ENCODE measurements around the gene ADTRP.

ADTRP gene

DNA sequence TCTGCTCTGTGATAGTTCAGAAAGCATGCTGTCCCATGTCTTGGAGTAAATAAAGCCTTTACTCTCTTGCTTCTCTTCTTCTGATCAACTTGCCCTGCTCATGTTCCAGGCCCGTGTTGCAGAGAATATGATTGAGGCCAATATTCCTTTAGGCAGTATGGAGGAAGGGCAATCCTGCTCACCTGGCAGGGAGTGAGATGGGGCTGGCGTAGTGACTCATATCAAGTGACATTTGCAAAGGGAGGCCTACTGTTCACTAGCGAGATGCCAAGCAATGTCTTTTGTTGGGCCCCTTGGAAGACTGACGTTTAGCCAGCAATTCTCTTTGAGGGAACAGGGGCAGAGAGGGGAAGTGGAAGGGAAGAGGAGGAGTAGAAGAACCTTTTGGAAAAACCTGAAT is 19.7 kb downstream of the ADTRP start:
- in situ Hi-C loops (cut with MboI; ENCODE audit: low sequenced_read_pairs), result no loop called here

DNA sequence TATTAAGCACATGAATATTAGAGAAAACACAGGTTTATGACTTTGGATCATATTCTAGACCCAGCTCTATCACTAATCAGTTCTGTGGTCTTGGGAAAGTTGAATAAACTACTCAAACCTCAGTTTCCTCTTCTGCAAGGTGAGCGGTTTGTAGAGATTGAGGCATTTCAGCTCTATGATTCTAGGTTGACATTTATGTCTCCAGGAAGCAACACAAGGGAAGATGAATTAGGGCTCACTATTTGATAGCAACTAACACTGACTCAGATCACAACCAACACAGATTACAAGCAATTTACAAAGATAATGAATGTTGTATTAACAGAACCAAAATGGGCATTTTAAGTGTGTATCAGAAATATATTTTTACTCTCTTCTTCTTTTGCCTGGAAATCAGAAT is 21.9 kb downstream of the ADTRP start:
- in situ Hi-C loops (cut with MboI; ENCODE audit: low sequenced_read_pairs), result no loop called here

DNA sequence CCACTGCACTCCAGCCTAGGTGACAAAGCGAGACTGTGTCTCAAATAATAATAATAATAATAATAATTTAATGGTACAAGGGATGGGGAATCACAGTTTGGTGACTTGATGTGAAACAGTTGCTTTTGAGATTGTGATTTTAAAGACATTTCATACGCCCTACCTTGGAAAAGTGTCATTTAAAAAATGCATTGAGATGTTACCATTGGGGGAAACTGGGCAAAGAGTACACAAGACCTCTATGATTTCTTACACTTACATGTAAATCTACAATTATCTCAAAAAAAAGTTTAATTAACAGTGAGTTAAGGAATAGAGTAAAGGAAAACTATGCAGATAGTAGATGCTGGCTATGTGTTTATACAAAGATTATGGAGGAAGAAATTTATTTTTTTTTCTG is 22.3 kb downstream of the ADTRP start:
- in situ Hi-C loops (cut with MboI; ENCODE audit: low sequenced_read_pairs), result no loop called here

DNA sequence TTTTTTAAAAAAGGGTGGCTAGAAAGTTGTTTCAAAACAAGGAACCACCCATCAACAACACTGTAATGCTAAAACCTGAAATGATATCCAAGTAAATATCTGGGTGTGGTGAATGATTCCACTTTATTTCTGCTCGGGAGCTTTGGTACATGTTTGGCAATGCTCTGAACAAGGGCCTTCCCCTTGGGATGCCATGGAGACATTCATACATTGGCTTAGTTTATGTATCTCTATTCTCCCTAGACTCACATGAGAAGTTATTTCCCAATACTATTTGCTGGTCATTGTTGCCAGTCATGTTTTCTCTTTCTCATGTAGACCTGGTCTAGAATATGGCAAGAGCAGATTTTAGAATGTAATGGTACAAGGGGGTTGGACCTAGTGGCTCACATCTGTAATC is 22.9 kb downstream of the ADTRP start:
- in situ Hi-C loops (cut with MboI; ENCODE audit: low sequenced_read_pairs), result no loop called here

DNA sequence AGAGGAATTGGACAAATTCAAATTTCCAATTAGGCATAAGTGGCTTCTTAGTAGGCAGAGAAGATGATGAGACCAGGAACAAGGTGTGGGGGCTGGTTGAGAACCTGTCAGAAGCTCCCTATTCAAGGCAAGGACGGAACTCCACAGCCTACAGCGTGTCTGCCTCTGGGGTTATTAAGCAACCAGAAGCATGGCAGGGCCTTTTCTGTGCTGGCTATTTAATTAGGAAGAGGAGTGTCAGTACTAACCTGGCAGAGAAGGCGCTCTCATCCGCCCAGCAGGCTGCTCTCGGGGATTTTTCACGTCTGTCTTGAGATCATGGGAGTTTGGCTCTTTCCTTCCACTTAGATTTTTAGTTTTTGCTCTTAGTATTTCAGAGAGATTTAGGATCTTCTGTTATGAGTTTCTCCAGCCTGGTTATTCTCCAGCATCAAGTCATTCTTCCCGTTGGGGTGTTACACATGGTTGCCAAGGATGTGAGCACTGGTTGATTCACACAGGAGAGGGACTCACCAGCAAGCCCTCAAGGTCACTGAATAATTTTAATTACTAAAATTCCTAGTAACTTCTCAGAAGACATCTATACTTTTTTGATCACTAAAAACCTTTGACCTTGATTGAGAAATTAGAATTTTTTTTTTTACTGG is 23.9 kb downstream of the ADTRP start:
- in situ Hi-C loops (cut with MboI; ENCODE audit: low sequenced_read_pairs), result no loop called here

DNA sequence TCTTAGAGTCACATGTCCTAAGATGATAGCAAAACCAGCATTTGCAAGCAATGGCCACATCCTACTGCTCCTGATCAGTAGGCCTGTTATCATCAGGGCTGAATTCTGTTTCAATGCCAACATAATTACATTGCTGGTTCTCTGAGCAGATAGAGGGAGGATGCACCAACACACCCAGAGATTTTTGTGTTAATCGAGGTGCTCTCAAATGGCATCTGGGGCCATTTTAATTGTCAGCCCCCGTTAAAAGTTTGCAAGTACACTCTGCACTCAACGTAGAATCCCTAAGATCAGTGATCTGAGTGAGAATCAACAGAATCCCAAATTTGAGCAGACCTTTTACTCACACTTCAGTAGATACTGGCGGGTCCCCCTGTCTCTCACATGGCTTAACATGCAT is 24.8 kb downstream of the ADTRP start:
- in situ Hi-C loops (cut with MboI; ENCODE audit: low sequenced_read_pairs), result no loop called here

DNA sequence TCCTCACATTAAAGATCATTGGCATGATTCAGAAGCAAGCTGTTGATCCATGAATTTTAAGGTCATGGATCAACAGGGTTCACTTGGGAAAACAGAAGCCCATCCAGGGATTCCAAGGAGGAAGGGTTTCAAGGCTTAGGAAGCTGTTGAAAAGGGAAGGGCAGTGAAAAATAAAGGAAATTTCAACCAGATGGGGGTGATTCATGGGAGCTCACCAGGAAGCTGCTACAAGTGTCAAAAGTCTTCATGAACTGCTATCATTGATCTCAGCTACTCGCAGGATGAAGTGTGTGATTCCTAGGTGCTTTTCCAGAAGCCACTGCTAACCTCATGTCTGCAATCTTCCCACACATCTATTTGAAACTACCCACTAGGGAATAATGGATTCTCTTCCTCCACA is 26.2 kb downstream of the ADTRP start:
- in situ Hi-C loops (cut with MboI; ENCODE audit: low sequenced_read_pairs), result no loop called here

DNA sequence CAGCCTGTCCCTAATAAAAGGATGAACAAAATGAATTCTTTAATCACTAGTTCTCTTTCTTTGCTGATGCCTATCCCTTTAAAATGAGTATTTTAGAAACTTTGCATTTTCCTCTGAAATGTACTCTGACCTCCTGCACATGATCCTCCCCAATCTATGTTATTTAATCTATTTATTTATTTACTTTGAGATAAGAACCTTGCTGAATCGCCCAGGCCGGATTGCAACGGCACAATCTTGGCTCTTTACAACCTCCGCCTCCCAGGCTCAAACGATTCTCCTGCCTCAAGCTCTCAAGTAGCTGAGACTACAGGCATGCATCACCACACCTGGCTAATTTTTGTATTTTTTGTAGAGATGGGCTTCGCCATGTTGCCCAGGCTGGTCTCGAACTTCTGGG is 27.9 kb downstream of the ADTRP start:
- in situ Hi-C loops (cut with MboI; ENCODE audit: low sequenced_read_pairs), result no loop called here

DNA sequence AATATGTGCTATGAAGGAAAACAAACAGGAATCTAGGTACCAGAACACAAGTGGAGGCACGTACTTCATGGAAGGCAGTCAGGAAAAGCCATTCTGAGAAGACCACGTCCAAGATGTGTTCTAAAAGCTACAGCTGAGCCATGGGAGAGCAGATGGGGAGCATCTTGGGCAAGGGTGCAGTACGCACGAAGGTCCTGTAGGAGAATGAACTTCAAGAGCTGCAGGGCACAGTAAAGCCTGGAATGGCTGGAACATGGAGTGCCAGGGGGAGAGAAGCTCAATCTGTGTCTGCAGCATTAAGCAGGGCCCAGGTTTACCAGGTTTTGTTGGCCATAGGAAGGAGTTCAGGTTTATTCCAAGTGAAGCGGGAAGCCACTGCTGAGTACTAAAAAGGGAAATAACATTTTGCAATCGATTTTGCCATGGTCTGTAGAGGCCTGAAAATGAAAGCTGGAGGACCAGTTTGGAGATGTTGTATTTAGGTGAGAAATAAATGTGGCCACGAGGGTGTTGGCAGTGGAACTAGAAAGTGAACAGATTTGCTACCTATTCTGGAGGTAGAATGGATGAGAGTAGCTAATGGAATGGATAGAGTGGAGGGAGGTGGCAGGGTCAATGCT is 29.9 kb downstream of the ADTRP start:
- in situ Hi-C loops (cut with MboI; ENCODE audit: low sequenced_read_pairs), result no loop called here

DNA sequence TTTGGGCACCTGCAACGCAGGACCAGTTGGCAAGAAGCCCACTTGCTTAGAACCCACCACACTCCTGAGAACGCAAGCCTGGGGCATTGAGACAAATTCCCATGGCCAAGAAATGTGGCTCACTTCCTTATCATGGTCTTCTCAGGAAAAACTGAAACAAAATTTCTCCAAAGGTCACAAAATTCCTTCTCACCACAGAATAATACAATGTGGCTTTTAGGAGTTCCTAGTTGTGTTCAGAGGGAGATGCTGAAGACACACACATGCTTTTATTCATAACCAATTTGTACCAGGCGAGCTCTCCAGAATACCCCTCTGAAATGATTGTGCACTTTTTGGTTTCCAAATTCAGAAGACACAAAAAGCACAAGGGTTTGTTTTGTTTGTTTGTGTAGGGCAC is 31.6 kb downstream of the ADTRP start:
- in situ Hi-C loops (cut with MboI; ENCODE audit: low sequenced_read_pairs), result no loop called here

DNA sequence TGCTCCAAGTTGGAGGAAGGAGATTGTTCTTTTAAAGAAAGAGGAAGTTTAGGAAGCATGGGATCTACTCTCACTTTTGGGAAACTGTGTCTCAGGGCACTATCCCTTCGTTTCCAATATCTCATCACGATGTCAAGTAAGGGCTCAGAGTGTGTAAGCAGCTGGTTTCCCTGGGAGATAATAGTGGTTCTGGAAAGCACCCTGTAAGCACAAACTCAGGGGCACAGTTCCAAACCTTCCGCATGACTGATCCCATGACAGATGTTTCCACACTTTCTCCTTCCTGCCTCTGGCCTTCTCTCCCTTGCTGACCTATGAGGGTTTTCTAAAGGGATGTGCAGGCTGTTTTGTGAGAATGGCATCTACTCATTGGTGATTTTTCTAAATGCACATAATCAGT is 33.9 kb downstream of the ADTRP start:
- in situ Hi-C loops (cut with MboI; ENCODE audit: low sequenced_read_pairs), result no loop called here

DNA sequence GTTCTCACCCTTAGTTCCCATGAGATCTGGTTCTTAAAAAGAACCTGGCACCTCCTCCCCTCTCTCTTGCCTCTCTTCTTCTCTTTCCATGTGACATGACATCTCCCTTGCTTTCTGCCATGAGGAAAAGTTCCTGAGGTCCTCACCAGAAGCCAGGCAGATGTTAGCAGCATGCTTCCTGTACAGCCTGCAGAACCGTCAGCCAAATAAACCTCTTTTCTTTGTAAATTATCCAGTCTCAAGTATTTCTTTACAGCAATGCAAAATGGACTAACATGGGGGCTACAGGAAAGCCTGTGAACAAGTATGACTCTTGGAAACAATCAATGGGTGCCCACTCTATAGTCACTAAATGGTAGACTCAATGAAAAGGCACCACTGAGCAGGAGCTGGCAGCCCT is 34.5 kb downstream of the ADTRP start:
- in situ Hi-C loops (cut with MboI; ENCODE audit: low sequenced_read_pairs), result no loop called here

DNA sequence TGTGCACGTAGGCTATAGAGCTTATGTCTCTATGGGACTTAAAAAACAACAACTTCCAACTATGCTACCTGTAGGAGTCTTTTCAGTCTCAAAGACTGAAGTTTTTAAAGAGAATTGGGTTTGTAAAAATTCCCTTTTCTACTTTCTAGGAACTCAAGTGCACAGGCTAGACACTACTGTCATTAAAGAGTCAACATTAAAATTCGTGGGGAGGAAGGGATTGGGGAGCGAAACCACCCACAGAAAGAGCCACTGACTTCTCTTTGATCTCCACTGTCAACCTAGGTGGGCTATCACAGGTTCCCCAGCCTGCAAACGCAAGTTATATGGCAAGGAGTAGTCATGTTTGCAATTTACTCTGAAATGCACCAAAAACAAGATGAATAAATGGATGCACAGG is 37.7 kb downstream of the ADTRP start:
- in situ Hi-C loops (cut with MboI; ENCODE audit: low sequenced_read_pairs), result no loop called here

DNA sequence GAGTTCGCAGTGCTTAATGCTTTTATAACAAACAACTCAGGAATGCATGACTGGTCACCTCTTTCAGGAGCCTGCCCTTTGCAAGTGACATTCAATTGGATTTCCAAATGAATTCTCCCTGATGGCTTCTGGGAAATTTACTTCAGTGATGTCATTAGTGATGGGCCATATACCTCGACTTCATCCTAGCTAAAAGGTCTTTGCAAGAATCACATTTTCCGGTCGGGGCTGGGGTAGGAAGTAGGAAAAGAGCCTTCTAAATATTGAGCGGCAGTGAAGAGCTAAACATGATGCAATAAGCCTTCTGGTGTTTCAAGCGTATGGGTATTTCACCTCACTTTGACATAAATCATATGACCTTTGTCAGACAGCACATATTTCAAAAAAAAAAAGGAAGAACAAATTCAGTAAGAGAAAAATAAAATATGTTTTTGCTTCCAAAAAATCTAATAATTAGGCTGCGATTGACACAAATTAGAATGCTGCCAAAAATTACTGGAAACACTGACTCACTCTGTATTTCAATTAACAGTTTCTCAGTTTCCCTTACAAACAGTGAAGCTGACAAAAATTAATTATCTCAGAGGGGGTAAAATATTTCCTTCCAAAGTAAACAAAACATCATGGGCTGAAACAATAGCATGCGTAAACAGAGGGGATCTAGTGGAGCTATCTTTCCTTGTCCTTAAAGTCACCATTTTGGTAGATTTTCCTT is 39.8 kb downstream of the ADTRP start:
- in situ Hi-C loops (cut with MboI; ENCODE audit: low sequenced_read_pairs), result no loop called here

DNA sequence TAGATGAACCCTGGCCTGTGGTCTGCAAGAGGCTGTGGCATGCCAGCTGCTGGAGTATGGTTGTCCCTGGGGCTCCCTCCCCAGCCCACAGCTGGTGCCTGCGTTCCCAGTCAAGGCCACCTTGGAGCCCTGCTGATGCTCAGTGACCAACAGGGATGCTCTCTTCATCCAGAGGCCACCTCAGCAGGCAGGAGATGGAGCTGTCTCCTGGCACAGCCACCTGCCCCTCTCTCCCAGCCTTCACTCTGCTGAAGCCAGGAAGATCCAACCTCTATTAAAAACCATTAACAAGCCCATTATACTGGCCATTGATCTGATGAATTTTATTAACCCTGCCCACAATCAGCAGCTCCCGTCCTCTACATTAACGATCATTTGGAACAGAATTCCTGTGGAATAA is 40.4 kb downstream of the ADTRP start:
- in situ Hi-C loops (cut with MboI; ENCODE audit: low sequenced_read_pairs), result no loop called here

DNA sequence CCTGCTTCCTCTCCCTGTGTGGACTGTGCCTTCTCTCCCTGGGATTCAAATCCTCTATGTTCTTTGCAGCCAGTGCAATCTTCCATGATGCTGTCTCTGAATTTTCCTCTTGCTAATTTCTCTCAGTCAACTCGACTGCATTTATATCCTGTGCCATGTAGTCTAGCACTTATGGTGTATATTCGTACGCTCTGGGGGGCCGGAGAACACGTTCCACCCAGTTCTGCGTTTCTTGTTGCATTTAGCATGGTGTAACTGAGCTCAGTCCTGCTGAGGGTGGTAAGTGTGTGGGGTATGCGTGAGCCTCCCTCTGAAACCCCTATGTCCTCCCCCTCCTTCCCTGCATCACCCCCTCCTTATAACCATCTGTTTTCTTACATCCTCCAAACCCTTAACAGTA is 42.0 kb downstream of the ADTRP start:
- in situ Hi-C loops (cut with MboI; ENCODE audit: low sequenced_read_pairs), result no loop called here

DNA sequence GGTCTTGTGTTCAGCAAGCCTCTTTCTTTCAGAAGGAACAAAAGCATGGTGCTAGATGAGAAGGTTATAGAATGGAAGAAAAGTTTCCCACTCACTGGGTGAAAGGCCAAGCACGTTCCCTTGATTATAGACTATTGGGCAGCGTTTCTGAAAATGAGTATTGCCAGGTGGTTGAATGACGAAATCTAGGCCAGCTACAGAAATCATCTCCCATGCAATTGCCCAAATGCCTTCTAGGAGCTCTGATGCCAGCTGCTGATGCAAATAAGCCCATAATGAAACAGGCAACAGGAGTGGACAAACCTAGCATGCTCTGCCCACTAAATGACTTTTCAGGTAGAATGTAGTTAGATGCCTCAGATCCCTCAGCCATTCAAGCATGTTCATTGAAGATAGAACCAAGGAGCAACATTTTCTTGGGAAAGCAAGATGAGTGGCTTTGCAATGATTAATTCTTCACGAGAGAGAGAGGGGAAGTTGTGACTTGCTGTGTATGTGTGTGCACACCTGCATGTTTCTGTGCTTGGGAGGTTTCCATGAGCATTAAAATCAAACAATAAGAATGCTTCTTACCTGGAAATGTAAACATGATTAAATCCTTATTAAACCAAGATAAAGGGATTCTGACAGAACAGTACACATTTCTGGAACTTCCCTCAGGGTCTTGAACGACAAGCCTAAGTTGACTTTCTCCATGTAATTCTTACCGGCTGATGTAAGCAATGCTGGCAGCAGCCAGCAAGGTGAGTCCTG is 43.6 kb downstream of the ADTRP start:
- in situ Hi-C loops (cut with MboI; ENCODE audit: low sequenced_read_pairs), result no loop called here

DNA sequence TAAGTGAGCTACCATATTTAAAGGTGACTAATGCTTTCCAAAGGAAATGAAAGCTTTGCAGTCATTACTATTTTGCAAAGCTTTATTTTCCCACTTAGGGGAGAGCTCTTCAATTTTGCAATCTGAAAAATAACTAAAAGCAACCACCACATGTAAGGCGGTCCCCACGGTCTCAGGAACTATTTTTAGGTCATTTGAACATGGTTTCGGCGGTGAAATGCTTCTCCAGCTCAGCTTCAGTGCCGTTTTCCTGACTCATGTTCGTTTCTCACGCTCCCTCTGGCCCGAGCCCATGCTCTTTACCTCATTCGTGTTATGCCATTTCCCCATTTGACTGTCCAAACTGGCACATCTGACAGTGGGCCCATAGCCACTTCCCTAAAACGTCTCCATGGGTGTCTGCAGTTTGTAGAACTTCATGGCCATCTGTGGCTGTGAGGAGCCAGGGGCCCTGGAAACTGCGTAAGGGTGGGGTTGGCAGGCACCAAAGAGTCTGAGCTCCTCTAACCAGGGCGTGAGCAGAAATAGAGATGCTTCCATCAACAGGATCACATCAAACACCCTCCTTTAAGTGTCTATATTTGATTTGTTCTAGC is 46.5 kb downstream of the ADTRP start:
- in situ Hi-C loops (cut with MboI; ENCODE audit: low sequenced_read_pairs), result no loop called here

DNA sequence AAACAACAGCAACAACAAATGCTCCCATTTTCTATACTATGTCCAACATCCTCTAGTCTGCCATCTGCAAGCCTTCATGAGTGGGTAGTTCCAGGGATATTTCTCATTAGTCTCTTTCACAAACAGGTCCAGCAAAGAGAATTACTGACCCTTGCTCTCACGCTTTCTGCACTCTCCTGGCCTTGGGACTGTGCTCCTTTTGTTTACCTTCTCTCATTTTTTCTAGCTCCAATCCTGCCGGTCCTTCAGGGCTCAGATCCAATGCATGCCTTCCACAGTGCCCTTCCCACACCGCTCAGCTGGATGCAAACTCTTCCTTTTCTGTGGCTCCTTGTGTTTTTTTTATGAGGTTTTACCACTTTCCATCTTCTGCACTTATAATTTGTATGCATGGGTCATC is 47.2 kb downstream of the ADTRP start:
- in situ Hi-C loops (cut with MboI; ENCODE audit: low sequenced_read_pairs), result no loop called here

DNA sequence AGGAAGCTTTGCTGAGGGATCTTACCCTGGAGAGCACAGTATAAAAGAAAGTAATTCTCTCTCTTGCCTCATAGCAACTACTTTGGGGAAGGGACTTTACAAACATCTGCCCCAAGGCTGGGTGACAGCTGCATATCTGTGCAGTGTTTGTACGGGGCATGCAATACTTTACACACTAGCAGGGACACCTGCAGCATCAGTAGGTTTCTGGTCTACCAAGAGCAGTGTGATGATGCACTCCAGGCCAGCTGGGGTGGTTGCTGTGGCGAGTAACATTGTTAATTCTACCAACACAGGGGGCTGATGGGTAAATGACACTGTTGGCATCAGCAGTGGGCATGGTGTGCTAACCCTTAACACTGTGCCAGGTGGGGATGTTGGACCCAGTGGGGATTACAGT is 48.0 kb downstream of the ADTRP start:
- in situ Hi-C loops (cut with MboI; ENCODE audit: low sequenced_read_pairs), result no loop called here

DNA sequence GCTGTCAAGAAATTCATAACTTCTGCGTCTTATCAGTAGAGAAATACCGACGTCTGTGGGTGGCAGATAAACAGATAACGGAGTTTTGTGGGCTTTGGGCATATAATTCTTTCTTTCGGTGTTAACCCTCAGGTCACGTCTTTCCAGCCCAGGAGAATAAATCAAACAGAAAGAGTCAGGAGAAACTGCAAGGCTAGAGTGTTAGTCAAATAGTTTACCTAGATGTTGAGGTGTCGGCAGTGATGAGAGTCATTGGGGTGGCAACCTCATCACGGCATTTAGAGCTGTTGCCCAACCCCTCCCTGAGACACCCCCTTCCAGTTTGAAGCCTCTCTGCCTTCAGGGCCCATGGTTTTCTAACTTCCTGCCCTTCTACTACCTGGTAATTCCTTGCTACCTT is 49.5 kb downstream of the ADTRP start:
- in situ Hi-C loops (cut with MboI; ENCODE audit: low sequenced_read_pairs), result no loop called here
